Hepatocyte (in vitro differentiated cells): ENCODE measurements around the gene C1R. TPM values are rescaled to one million over a fixed set of nuclear protein-coding genes. Genes with fewer than 3 reads are reported as not detected.

ENCODE experiments used
- DNase-seq: peaks from one replicate; pipeline ENCODE4 v3.0.0-alpha.2; 2016; ENCODE audit warnings: low spot score
- H2AFZ ChIP-seq: fragments of 200-600 bp; sonication (generic); 2 replicates; pipeline ENCODE4 v1.6.0; 2016; ENCODE audit warnings: antibody characterized with exemption, mild to moderate bottlenecking
- H3K27ac ChIP-seq: fragments of 200-600 bp; sonication (generic); 2 replicates; pipeline ENCODE4 v1.5.1; 2016; ENCODE audit warnings: mild to moderate bottlenecking
- H3K27me3 ChIP-seq: fragments of 200-600 bp; sonication (generic); 2 replicates; pipeline ENCODE4 v1.6.1; 2016
- H3K36me3 ChIP-seq: fragments of 200-600 bp; sonication (generic); replicated peaks from 2 replicates; pipeline ENCODE4 v1.5.1; 2016; ENCODE audit warnings: low read depth; ENCODE audit not compliant: insufficient read depth
- H3K4me1 ChIP-seq: fragments of 200-600 bp; sonication (generic); 2 replicates; pipeline ENCODE4 v1.5.1; 2016; ENCODE audit warnings: mild to moderate bottlenecking, moderate library complexity; ENCODE audit not compliant: insufficient read depth
- H3K4me2 ChIP-seq: fragments of 200-600 bp; sonication (generic); 2 replicates; pipeline ENCODE4 v1.6.0; 2016
- H3K4me3 ChIP-seq: fragments of 200-600 bp; sonication (generic); 2 replicates; pipeline ENCODE4 v1.5.1; 2016; ENCODE audit warnings: mild to moderate bottlenecking
- H3K79me2 ChIP-seq: fragments of 200-600 bp; sonication (generic); 2 replicates; pipeline ENCODE4 v1.6.0; 2017; ENCODE audit warnings: mild to moderate bottlenecking
- H3K9me2 ChIP-seq: fragments of 200-600 bp; sonication (generic); replicated peaks from 2 replicates; pipeline ENCODE4 v1.6.0; 2017; ENCODE audit warnings: mild to moderate bottlenecking; ENCODE audit not compliant: insufficient read depth
- H3K9me3 ChIP-seq: fragments of 200-600 bp; sonication (generic); 2 replicates; pipeline ENCODE4 v1.5.1; 2016; ENCODE audit warnings: low read depth, mild to moderate bottlenecking
- H4K20me1 ChIP-seq: fragments of 200-600 bp; sonication (generic); 2 replicates; pipeline ENCODE4 v1.6.0; 2016; ENCODE audit warnings: mild to moderate bottlenecking; ENCODE audit not compliant: insufficient read depth, poor library complexity, severe bottlenecking
- EZH2 ChIP-seq: fragments of 200-600 bp; sonication (generic); IDR thresholded peaks from 2 replicates; pipeline ENCODE4 v1.6.1; 2016; ENCODE audit warnings: antibody characterized with exemption, mild to moderate bottlenecking, borderline replicate concordance
- EZH2phosphoT487 ChIP-seq: fragments of 200-600 bp; sonication (generic); IDR thresholded peaks from one replicate; pipeline ENCODE4 v1.6.1; 2018; ENCODE audit warnings: antibody characterized with exemption, mild to moderate bottlenecking, low read depth, moderate library complexity; ENCODE audit not compliant: unreplicated experiment, severe bottlenecking
- WGBS: methylation state at CpG from one replicate; pipeline ENCODE4 v1.1.6; 2016; ENCODE audit warnings: low lambda C conversion rate; ENCODE audit errors: missing lambda C conversion rate; 5-methylcytosine and 5-hydroxymethylcytosine counted together
- polyA plus RNA-seq: library from polyadenylated mRNA; unstranded; fragments of >200 nt; fragmentation: Nextera tagmentation; extraction: Ambion mirVana; gene quantifications from 2 replicates; pipeline ENCODE4 v1.2.1, GENCODE V29; 2016
- total RNA-seq: library from RNA; depleted of rRNA; stranded (reverse); fragments of >200 nt; gene quantifications from 2 replicates; pipeline ENCODE4 v1.2.3, GENCODE V29; 2014
- TF ChIP-seq, protein P1 (sequence below): fragments of 200-600 bp; sonication (generic); IDR thresholded peaks from 2 replicates; pipeline ENCODE4 v1.5.1; 2016; ENCODE audit warnings: antibody characterized with exemption, mild to moderate bottlenecking; ENCODE audit not compliant: poor library complexity

The C1R gene
- total and polyA plus RNA-seq, 2 experiments from 2014 or later, result 80.1 to 89.6 TPM

DNA sequence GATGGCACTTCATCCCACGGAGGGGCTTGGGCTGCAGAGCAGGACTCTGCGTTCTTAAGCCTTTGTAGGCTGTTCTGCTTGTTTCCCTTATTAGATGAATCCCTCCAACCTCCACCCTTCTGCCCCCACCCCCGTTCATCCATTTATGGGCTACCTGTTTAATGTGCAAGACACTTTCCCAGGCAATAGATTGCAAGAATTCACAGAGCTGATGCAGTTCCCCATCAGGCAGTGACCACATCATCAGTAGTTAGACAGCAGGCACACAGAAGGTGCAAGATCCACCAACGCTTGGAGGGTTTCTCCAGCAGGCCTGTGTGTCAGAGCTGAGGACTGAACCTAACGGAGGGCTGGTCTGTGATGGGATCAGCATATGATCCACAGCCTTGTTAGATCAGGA is 1.2 kb upstream of the C1R start:
- Histone ChIP-seq H3K9me3 (no peaks in the 10 kb centered on the region), H3K27ac (no peak overlapping the region), H3K4me2 (no peak overlapping the region), H3K9me2 (no peaks in the 10 kb centered on the region), H3K4me3 (no peak overlapping the region), H4K20me1 (no peaks in the 10 kb centered on the region), H3K4me1 (no peaks in the 10 kb centered on the region), H3K36me3 (no peaks in the 10 kb centered on the region), H3K79me2 (no peaks in the 10 kb centered on the region), H3K27me3 (no peaks in the 10 kb centered on the region), H2AFZ (no peak overlapping the region)
- TF ChIP-seq EZH2phosphoT487 (no peak), EZH2 (no peak)
- TF ChIP-seq, protein P1, sequence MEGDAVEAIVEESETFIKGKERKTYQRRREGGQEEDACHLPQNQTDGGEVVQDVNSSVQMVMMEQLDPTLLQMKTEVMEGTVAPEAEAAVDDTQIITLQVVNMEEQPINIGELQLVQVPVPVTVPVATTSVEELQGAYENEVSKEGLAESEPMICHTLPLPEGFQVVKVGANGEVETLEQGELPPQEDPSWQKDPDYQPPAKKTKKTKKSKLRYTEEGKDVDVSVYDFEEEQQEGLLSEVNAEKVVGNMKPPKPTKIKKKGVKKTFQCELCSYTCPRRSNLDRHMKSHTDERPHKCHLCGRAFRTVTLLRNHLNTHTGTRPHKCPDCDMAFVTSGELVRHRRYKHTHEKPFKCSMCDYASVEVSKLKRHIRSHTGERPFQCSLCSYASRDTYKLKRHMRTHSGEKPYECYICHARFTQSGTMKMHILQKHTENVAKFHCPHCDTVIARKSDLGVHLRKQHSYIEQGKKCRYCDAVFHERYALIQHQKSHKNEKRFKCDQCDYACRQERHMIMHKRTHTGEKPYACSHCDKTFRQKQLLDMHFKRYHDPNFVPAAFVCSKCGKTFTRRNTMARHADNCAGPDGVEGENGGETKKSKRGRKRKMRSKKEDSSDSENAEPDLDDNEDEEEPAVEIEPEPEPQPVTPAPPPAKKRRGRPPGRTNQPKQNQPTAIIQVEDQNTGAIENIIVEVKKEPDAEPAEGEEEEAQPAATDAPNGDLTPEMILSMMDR, result no peak
- WGBS, result 77% methylated on average over 5 of the region's 5 CpGs
- DNase-seq, result no peak

DNA sequence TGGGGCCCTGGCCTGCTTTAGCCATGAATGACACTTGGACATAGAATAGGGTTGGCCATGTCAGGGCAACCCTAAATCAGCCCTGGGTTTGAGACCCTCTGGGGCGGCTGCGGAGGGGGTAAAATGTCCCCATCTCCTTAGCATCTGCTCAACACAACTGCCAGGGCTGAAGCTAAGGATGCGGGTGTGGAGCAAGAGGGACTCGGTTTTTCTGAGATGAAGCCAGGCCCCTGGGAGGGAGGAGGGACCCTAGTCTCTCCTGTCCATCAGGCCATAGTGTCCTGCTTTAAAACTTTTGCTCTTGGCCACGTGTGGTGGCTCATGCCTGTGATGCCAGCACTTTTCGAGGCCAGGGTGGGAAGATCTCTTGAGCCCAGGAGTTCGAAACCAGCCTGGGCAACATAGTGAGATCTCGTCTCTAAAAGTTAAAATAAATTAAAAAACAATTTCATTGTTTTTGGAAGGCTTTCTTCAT is 778 bp upstream of the C1R start:
- H4K20me1 ChIP-seq, result no peaks in the 10 kb centered on the region
- no peaks in the 10 kb centered on the region for H3K79me2 ChIP-seq
- no peaks in the 10 kb centered on the region for H3K9me2 ChIP-seq
- no peaks in the 10 kb centered on the region for H3K4me1 ChIP-seq
- no peaks in the 10 kb centered on the region for H3K27me3 ChIP-seq
- no peak for TF ChIP-seq EZH2
- TF ChIP-seq, protein P1, result no peak
- TF ChIP-seq EZH2phosphoT487, result no peak
- H2AFZ ChIP-seq, result no peak overlapping the region
- H3K9me3 ChIP-seq, result no peaks in the 10 kb centered on the region
- no peak overlapping the region for H3K4me3 ChIP-seq
- no peak for DNase-seq
- H3K4me2 ChIP-seq, result no peak overlapping the region
- WGBS, result 88% methylated on average over 8 of the region's 8 CpGs
- no peaks in the 10 kb centered on the region for H3K36me3 ChIP-seq
- H3K27ac ChIP-seq, result no peak overlapping the region

DNA sequence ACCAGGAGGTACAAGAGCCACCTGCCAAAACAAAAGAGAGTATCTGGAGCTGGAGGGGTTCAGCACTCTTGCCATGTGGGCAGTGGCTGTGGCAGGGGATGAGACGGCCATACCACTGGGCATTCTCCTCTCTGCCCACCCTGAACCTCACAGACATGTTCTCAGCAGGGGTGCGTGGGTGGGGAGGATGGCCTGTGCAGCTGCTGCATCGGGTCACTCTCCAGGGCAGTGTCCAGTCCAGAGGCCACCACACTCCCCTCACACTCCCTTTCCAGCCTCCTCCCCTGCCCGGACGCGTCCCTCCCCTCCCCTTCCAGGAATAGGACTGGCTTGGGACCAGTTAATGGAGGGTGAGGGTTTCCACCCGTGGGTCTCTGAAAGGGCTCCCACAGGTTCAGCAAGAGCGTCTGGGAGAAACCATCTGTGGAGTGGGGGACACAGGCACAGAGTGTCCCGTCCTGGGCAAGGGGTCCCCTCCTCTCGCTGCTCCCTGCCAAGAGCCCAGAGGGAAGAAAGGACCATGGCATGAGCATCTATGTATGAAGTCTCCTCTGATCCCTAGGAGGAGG is 501 bp downstream of the C1R start:
- H3K4me3 ChIP-seq, result peak overlapping the region; percentile 8
- peak overlapping the region; percentile 27 for H2AFZ ChIP-seq
- no peaks in the 10 kb centered on the region for H3K36me3 ChIP-seq
- no peak for DNase-seq
- 73% methylated on average over 8 of the region's 10 CpGs for WGBS
- H4K20me1 ChIP-seq, result no peaks in the 10 kb centered on the region
- H3K4me1 ChIP-seq, result no peaks in the 10 kb centered on the region
- no peaks in the 10 kb centered on the region for H3K27me3 ChIP-seq
- peak overlapping the region; percentile 75 for H3K4me2 ChIP-seq
- H3K27ac ChIP-seq, result peak overlapping the region; percentile 3
- H3K9me2 ChIP-seq, result no peaks in the 10 kb centered on the region
- TF ChIP-seq EZH2 (no peak), EZH2phosphoT487 (no peak)
- TF ChIP-seq, protein P1, result no peak
- no peaks in the 10 kb centered on the region for H3K9me3 ChIP-seq
- H3K79me2 ChIP-seq, result no peaks in the 10 kb centered on the region

DNA sequence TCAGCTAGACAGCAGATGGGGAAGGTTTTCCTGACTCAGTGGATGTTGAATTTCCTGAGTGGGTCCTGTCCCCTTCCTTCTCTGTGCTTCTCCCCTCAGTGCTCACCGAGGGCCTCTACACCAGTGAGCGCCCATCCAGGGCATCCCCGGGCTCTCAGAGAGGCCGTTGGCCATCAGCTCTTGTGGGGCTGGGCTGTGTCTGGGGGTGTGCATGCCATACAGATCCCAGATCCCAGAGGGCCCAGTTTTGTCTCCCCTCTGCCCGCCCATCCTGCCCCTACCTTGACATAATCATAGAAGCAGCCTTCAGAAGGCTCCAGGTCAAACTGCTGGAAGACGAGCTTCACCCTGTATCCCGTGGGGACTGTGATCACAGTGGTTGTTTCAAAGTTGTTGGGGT is 1.1 kb downstream of the C1R start:
- WGBS, result 97% methylated on average over 7 of the region's 7 CpGs
- peak overlapping the region; percentile 75 for H3K4me2 ChIP-seq

More for the DNA sequence above, 1.1 kb downstream of the C1R start:
- Histone ChIP-seq H2AFZ (no peak overlapping the region), H3K9me3 (no peaks in the 10 kb centered on the region), H3K4me1 (no peaks in the 10 kb centered on the region), H3K36me3 (no peaks in the 10 kb centered on the region), H3K9me2 (no peaks in the 10 kb centered on the region), H3K79me2 (no peaks in the 10 kb centered on the region), H4K20me1 (no peaks in the 10 kb centered on the region), H3K27me3 (no peaks in the 10 kb centered on the region), H3K27ac (no peak overlapping the region), H3K4me3 (no peak overlapping the region)
- TF ChIP-seq, protein P1, result no peak
- TF ChIP-seq EZH2phosphoT487 (no peak), EZH2 (no peak)
- no peak for DNase-seq
